ENCODE measurements around the gene ZBTB32.
A peak's percentile ranks its signal among the peaks of the same experiment; 100 is the strongest.
"Not testable (repeated sequence)": the region's sequence is repeated elsewhere in the genome, so short reads cannot be mapped to it uniquely, and the experiment has no call there.

Gene ZBTB32

GRCh38 chr19:35722461-35722860, 18.1 kb downstream of the ZBTB32 start:
- Mint-ChIP-seq H3K4me1 (peaks cover 21% of the 10 kb centered on the region), H3K9me3 (no peaks in the 10 kb centered on the region), H3K27ac (peak overlapping the region; percentile 54), H3K27me3 (no peaks in the 10 kb centered on the region), H3K36me3 (ENCODE audit: low read depth) (peaks cover 48% of the 10 kb centered on the region), H3K4me3 (no peak overlapping the region)
- DNase-seq, result no peak
- ATAC-seq, result no peak

DNA sequence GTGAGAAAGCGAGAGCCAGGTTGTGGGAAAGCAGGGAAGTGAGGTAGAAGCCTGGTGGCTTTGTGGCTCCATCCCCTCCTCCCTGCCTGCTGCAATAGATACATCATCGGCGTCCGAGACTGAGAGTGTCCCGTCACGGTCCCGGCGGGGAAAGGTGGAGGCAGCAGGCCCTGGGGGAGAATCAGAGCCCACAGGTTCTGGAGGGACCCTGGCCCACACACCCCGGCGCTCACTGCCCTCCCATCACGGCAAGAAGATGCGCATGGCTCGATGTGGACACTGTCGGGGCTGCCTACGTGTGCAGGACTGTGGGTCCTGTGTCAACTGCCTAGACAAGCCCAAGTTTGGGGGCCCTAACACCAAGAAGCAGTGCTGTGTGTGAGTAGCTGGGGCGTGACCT, 18.5 kb downstream of the ZBTB32 start:
- H3K36me3 Mint-ChIP-seq (ENCODE audit: low read depth), result peaks cover 49% of the 10 kb centered on the region
- H3K4me1 Mint-ChIP-seq, result peaks cover 21% of the 10 kb centered on the region
- H3K27me3 Mint-ChIP-seq, result no peaks in the 10 kb centered on the region
- H3K27ac Mint-ChIP-seq, result no peak overlapping the region
- DNase-seq, result no peak
- H3K4me3 Mint-ChIP-seq, result no peak overlapping the region
- H3K9me3 Mint-ChIP-seq, result no peaks in the 10 kb centered on the region
- no peak for ATAC-seq

GRCh38 chr19:35723671-35724070, 19.3 kb downstream of the ZBTB32 start:
- H3K27me3 Mint-ChIP-seq, result no peaks in the 10 kb centered on the region
- ATAC-seq, result no peak
- no peaks in the 10 kb centered on the region for H3K9me3 Mint-ChIP-seq
- no peak overlapping the region for H3K27ac Mint-ChIP-seq
- peaks cover 18% of the 10 kb centered on the region for H3K4me1 Mint-ChIP-seq
- peaks cover 50% of the 10 kb centered on the region for H3K36me3 Mint-ChIP-seq (ENCODE audit: low read depth)
- no peak for DNase-seq
- no peak overlapping the region for H3K4me3 Mint-ChIP-seq

- H3K27me3 Mint-ChIP-seq, ATAC-seq, DNase-seq, H3K4me3 Mint-ChIP-seq, H3K27ac Mint-ChIP-seq, H3K9me3 Mint-ChIP-seq: not testable (repeated sequence)
- H3K4me1 Mint-ChIP-seq, result peaks cover 14% of the 10 kb centered on the region
- H3K36me3 Mint-ChIP-seq (ENCODE audit: low read depth), result peaks cover 50% of the 10 kb centered on the region
Observed at GRCh38 chr19:35724132-35724531, 19.8 kb downstream of the ZBTB32 start.

GRCh38 chr19:35724560-35724959, 20.2 kb downstream of the ZBTB32 start:
- no peaks in the 10 kb centered on the region for H3K27me3 Mint-ChIP-seq
- H3K27ac Mint-ChIP-seq, result no peak overlapping the region
- H3K9me3 Mint-ChIP-seq, result no peaks in the 10 kb centered on the region
- no peak for ATAC-seq
- no peak for DNase-seq
- H3K4me3 Mint-ChIP-seq, result no peak overlapping the region
- peaks cover 9% of the 10 kb centered on the region for H3K4me1 Mint-ChIP-seq
- H3K36me3 Mint-ChIP-seq (ENCODE audit: low read depth), result peaks cover 50% of the 10 kb centered on the region

- H3K27ac Mint-ChIP-seq, result no peak overlapping the region
- DNase-seq, result no peak
Observed at GRCh38 chr19:35725216-35725861, 21.0 kb downstream of the ZBTB32 start.

DNA sequence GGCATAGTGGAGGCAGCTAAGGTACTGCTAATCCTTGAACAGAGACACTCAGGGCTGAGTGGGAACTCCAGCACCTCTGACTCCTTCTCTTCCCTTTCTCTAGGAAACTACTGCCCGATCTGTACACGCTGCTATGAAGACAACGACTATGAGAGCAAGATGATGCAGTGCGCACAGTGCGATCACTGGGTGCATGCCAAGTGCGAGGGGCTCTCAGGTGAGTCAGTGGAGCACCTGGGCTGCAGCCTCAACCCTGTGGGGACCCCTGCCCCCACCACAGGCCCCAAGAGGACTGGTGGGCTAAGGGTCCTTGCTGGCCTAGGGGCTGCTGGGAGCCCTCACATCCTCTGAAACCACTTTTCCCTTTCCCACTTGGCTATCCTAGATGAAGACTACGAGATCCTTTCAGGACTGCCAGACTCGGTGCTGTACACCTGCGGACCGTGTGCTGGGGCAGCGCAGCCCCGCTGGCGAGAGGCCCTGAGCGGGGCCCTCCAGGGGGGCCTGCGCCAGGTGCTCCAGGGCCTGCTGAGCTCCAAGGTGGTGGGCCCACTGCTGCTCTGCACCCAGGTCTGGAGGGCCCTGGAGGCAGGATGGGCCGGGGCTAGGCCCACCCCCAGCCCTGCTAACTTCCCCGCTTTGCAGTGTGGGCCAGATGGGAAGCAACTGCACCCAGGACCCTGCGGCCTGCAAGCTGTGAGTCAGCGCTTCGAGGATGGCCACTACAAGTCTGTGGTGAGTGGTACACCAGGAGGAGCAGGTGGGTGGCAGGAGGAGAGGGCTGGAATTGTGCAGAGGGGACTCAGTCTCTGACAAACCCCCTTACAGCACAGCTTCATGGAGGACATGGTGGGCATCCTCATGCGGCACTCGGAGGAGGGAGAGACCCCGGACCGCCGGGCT, 22.9 kb downstream of the ZBTB32 start:
- DNase-seq, result no peak
- no peak overlapping the region for H3K4me3 Mint-ChIP-seq
- H3K27me3 Mint-ChIP-seq, result no peaks in the 10 kb centered on the region
- H3K9me3 Mint-ChIP-seq, result no peaks in the 10 kb centered on the region
- H3K27ac Mint-ChIP-seq, result no peak overlapping the region
- peaks cover 56% of the 10 kb centered on the region for H3K36me3 Mint-ChIP-seq (ENCODE audit: low read depth)
- ATAC-seq, result no peak
- peaks cover 2% of the 10 kb centered on the region for H3K4me1 Mint-ChIP-seq

More at GRCh38 chr19:35725216-35725861, 21.0 kb downstream of the ZBTB32 start:
- Mint-ChIP-seq H3K36me3 (ENCODE audit: low read depth) (peaks cover 55% of the 10 kb centered on the region), H3K4me1 (peaks cover 5% of the 10 kb centered on the region), H3K27me3 (no peaks in the 10 kb centered on the region), H3K9me3 (no peaks in the 10 kb centered on the region), H3K4me3 (no peak overlapping the region)
- no peak for ATAC-seq

DNA sequence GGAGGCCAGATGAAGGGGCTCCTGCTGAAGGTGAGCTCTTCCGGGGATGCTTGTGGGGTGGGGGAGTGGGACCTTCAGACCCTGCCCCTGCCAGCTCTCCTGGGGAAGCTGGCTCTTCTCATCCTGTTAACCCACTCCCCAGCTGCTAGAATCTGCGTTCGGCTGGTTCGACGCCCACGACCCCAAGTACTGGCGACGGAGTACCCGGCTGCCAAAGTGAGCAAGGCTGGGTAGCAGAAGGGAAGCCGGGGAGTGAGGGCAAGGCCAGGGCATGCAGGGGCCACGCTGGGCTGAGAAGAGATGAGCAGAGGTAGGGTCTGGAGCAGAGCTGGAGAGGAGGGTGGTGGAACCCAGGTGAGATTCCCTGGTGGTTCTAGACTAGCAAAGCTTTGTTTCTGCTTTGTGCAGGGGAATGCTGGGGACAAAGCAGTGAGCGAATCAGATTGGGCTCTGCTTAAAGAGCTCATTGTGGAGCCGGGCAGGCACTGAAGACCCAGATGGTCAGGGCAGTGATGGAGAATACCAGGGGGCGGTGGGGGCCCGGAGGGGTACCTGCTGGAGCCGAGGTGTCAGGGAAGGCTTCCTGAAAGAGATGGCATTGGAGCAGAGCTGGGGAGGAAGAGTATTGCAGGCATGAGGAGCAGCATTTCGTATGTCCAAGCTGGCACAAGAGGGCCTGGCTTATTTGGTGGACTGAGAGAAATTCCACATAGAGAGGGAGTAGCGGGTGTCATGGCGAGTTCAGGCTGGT, 23.8 kb downstream of the ZBTB32 start:
- no peak overlapping the region for H3K27ac Mint-ChIP-seq
- ATAC-seq (no peak), DNase-seq (no peak)
- no peak overlapping the region for H3K4me3 Mint-ChIP-seq
- H3K36me3 Mint-ChIP-seq (ENCODE audit: low read depth), result peaks cover 52% of the 10 kb centered on the region
- H3K27me3 Mint-ChIP-seq, result no peaks in the 10 kb centered on the region
- no peaks in the 10 kb centered on the region for H3K4me1 Mint-ChIP-seq
- H3K9me3 Mint-ChIP-seq, result no peaks in the 10 kb centered on the region

- Mint-ChIP-seq H3K9me3 (no peaks in the 10 kb centered on the region), H3K4me3 (no peak overlapping the region), H3K27me3 (no peaks in the 10 kb centered on the region), H3K36me3 (ENCODE audit: low read depth) (peaks cover 50% of the 10 kb centered on the region), H3K4me1 (no peaks in the 10 kb centered on the region), H3K27ac (no peak overlapping the region)
- DNase-seq (no peak), ATAC-seq (no peak)
Observed at GRCh38 chr19:35729021-35729420, 24.7 kb downstream of the ZBTB32 start.

GRCh38 chr19:35729763-35730162, 25.4 kb downstream of the ZBTB32 start:
- no peaks in the 10 kb centered on the region for H3K9me3 Mint-ChIP-seq
- no peaks in the 10 kb centered on the region for H3K4me1 Mint-ChIP-seq
- no peak overlapping the region for H3K27ac Mint-ChIP-seq
- DNase-seq (no peak), ATAC-seq (no peak)
- no peak overlapping the region for H3K4me3 Mint-ChIP-seq
- peaks cover 55% of the 10 kb centered on the region for H3K36me3 Mint-ChIP-seq (ENCODE audit: low read depth)
- H3K27me3 Mint-ChIP-seq, result no peaks in the 10 kb centered on the region

- Mint-ChIP-seq H3K9me3 (no peaks in the 10 kb centered on the region), H3K27me3 (no peaks in the 10 kb centered on the region), H3K36me3 (ENCODE audit: low read depth) (peaks cover 53% of the 10 kb centered on the region), H3K4me1 (no peaks in the 10 kb centered on the region), H3K27ac (no peak overlapping the region), H3K4me3 (no peak overlapping the region)
- no peak for DNase-seq
- no peak for ATAC-seq
Observed at GRCh38 chr19:35730326-35730725, 26.0 kb downstream of the ZBTB32 start.

- H3K27ac Mint-ChIP-seq, result peak overlapping the region; percentile 38
- H3K4me3 Mint-ChIP-seq, result no peak overlapping the region
- H3K36me3 Mint-ChIP-seq (ENCODE audit: low read depth), result peaks cover 52% of the 10 kb centered on the region
- peaks cover 2% of the 10 kb centered on the region for H3K4me1 Mint-ChIP-seq
- H3K27me3 Mint-ChIP-seq, result no peaks in the 10 kb centered on the region
- ATAC-seq (no peak), DNase-seq (no peak)
- no peaks in the 10 kb centered on the region for H3K9me3 Mint-ChIP-seq
Observed at GRCh38 chr19:35731353-35731752, 27.0 kb downstream of the ZBTB32 start.

DNA sequence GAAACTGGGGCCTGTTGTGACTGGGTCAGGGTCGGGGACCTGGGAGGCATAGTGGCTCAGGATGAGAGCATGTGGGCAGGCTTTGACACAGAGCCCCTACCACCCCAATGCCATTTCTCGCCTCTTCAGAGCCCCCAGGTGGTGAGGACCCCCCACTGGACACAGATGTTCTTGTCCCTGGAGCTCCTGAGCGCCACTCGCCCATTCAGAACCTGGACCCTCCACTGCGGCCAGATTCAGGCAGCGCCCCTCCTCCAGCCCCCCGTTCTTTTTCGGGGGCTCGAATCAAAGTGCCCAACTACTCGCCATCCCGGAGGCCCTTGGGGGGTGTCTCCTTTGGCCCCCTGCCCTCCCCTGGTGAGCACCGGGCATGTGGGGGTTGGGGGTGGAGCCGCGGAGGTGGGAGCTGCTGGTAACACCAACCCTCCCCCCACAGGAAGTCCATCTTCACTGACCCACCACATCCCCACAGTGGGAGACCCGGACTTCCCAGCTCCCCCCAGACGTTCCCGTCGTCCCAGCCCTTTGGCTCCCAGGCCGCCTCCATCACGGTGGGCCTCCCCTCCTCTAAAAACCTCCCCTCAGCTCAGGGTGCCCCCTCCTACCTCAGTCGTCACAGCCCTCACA, 27.5 kb downstream of the ZBTB32 start:
- DNase-seq (no peak), ATAC-seq (no peak)
- H3K4me3 Mint-ChIP-seq, result no peak overlapping the region
- no peaks in the 10 kb centered on the region for H3K9me3 Mint-ChIP-seq
- no peak overlapping the region for H3K27ac Mint-ChIP-seq
- peaks cover 54% of the 10 kb centered on the region for H3K36me3 Mint-ChIP-seq (ENCODE audit: low read depth)
- H3K4me1 Mint-ChIP-seq, result peaks cover 5% of the 10 kb centered on the region
- no peaks in the 10 kb centered on the region for H3K27me3 Mint-ChIP-seq

- H3K36me3 Mint-ChIP-seq (ENCODE audit: low read depth), result peaks cover 53% of the 10 kb centered on the region
- H3K27ac Mint-ChIP-seq, result no peak overlapping the region
- H3K27me3 Mint-ChIP-seq, result no peaks in the 10 kb centered on the region
- H3K4me1 Mint-ChIP-seq, result peaks cover 11% of the 10 kb centered on the region
- H3K4me3 Mint-ChIP-seq, result no peak overlapping the region
- ATAC-seq, result no peak
- no peaks in the 10 kb centered on the region for H3K9me3 Mint-ChIP-seq
- DNase-seq, result no peak
Observed at GRCh38 chr19:35732540-35733179, 28.3 kb downstream of the ZBTB32 start.

Data from activated naive CD8-positive, alpha-beta T cell treated with anti-CD3 and anti-CD28 coated beads, Interleukin-2, amount 50 U/mL, for 24 hours (primary cell).